GM12864 (cell line): ENCODE measurements around the gene COL2A1.

Experiments
- DNase-seq: peaks from one replicate; pipeline ENCODE4 v3.0.0-alpha.2; 2011; ENCODE audit warnings: low read depth
- H3K4me3 ChIP-seq: 2 replicates; pipeline ENCODE4 v1.5.1; 2011; ENCODE audit warnings: mild to moderate bottlenecking, low read depth, low read length, control low read depth
- TF ChIP-seq, protein P1 (sequence below): IDR thresholded peaks from 2 replicates; pipeline ENCODE4 v1.5.1; 2011; ENCODE audit warnings: low read depth, mild to moderate bottlenecking, moderate library complexity, low read length, control low read depth, inconsistent platforms; ENCODE audit errors: missing control alignments

The COL2A1 gene

DNA sequence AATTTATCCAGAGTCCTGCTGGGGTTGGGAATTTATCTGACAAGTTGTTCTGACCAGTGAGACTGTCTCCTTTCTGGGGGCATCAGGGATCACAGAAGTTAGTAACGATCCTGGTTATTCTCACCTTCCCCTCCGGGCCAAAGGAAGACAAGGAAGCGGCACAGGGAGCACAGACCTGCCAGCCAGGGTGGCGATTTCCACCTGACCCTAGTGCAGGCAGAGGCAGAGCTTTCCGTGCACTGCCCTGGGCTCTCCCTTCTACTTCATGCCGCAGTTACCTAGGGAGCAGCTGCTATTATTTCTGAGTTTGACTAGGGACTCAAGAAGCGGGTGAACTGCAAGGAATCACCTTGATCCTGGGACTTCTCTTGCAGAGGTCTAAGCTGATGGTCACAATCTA, 33.4 kb downstream of the COL2A1 start:
- TF ChIP-seq, protein P1, sequence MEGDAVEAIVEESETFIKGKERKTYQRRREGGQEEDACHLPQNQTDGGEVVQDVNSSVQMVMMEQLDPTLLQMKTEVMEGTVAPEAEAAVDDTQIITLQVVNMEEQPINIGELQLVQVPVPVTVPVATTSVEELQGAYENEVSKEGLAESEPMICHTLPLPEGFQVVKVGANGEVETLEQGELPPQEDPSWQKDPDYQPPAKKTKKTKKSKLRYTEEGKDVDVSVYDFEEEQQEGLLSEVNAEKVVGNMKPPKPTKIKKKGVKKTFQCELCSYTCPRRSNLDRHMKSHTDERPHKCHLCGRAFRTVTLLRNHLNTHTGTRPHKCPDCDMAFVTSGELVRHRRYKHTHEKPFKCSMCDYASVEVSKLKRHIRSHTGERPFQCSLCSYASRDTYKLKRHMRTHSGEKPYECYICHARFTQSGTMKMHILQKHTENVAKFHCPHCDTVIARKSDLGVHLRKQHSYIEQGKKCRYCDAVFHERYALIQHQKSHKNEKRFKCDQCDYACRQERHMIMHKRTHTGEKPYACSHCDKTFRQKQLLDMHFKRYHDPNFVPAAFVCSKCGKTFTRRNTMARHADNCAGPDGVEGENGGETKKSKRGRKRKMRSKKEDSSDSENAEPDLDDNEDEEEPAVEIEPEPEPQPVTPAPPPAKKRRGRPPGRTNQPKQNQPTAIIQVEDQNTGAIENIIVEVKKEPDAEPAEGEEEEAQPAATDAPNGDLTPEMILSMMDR: no peak
- no peak for DNase-seq
- no peak overlapping the region for H3K4me3 ChIP-seq

DNA sequence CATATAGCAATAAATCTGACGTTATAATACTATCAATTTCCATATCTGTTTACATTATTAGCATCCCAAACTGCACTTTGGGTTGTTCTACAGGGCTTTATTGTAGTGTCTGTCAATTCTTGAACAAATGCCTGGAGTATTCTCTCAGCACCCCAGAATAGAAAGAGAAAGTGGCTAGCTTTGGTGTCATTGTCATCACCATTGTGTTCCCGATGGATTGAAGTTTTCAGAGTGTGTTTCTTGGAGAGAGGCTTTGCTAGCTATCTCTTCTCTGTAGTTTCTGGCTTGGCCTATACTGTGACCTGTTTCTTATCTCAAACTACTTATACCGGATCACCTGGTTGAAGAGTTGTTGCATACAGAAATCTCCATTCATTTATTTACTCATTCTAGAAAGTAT, 34.4 kb downstream of the COL2A1 start:
- no peak overlapping the region for H3K4me3 ChIP-seq
- TF ChIP-seq, protein P1: no peak

DNA sequence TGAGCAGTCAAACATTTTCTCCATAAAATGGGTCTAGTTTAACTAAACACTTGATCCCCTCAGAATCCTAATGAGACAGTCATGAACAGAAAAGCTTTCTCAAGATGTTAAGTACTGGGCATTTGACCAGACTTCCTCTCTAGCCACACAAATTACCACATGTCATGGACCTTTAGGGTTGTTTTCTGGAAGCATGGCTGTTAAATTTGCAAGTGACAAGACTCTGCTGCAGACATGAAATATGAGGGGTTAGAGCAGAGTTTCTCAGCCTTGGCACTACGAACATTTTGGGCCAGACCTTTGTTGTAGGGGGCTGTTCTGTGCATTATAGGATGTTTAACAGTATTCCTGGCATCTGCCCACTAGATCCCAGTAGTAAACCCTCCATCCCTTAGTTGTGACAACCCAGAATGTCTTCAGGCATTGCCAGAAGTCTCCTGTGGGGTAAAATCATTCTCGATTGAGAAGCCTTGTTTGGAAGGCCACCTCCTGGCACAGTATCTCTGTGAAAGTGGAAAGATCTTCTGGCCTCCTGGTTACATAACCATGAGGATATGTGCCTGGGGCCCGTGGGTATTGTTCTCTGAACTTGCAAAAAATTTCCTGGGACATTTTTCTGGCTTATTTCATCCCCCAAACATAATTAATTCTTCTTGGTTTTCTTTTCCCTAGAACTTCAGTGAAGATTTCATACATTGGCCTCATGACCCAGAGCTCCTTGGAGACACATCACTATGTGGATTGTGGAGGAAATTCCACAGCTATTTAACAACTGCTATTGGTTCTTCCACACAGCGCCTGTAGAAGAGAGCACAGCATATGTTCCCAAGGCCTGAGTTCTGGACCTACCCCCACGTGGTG, 36.6 kb downstream of the COL2A1 start:
- TF ChIP-seq, protein P1: no peak
- no peak overlapping the region for H3K4me3 ChIP-seq
- no peak for DNase-seq

More for the DNA sequence above, 34.4 kb downstream of the COL2A1 start:
- DNase-seq: no peak

DNA sequence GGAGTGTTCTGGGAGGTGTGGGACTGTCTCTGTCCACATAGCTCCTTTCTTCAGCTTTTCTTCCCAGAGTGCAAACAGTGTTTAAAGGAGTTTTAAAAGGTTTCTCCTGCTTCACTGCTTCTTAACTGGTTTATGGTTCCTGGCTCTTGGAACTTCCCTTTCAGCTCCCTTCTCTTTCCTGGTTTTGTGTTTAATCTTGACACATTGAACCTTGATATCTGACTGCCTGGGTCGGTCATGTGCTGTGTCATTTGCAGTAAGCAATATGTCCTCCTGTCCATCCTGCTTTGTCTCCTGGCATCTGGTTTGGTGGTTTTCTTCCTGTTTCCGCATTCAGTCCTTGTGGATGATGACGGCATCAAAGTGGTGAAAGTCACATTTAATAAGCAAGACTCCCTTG, 38.7 kb downstream of the COL2A1 start:
- TF ChIP-seq, protein P1: no peak
- DNase-seq: no peak
- no peak overlapping the region for H3K4me3 ChIP-seq

DNA sequence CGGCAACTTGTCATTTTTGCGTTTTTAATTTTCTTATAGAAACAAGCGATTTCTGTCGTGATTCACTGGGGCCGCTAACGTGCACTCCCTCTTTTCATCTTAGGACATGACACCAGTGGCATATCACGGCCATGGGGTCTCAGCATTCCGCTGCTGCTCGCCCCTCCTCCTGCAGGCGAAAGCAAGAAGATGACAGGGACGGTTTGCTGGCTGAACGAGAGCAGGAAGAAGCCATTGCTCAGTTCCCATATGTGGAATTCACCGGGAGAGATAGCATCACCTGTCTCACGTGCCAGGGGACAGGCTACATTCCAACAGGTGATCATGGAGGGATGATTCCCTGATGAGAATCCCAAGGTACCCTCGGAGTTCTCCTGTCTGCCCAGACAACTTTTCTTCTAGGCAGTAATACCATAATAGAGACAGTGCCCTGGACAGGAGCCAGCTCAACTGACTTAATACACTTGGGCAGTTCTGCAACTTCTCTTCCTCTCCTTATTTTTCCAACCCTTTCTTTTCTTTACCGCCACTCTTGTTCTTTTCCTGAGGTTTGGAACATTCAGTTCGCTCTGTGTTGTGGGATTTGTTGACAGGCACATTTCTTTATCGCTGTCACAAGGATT, 40.1 kb downstream of the COL2A1 start:
- H3K4me3 ChIP-seq: peak overlapping the region; percentile 88
- TF ChIP-seq, protein P1: no peak
- no peak for DNase-seq

DNA sequence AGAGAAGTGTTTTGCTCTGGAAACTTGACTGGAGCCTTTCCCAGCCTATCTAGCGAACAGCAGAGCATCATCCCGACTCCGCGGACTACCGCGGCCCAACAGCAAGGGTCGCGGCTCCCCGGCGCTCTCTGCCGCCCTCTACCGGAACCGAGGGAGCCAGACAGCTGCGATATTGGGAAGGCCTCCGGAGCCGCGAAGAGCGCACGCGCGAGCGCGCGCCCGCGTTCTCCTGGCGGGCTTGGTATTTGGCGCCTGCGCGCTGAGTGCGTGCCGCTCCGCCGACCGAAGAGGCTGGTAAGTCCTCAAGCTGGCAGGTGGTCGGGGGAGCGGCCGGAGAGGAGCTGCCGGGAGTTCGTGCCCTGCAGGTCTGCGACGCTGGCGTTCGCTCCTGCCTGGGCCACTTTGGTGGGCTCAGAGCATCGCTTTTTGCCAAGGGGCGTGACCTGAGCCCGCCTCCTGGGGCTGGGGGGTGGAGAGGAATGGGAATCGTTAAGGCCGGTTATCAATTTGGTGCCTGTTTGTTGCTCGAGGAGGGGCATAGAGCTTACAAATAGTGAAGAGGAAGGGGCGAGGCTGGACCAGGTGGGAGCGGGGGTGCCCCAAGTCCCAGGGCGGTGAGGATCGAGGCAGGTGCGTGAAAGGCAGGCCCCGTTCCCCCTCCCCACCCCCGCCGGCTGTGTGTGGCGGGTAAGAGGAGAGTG, 40.8 kb downstream of the COL2A1 start, which contains the start of gene TMEM106C:
TMEM106C (plus strand) TSS at position 257 of the 701 bp plus-strand sequence. CDS start 641 bp downstream, outside the sequence.
- H3K4me3 ChIP-seq: peak within 1 kb of the TSS; percentile 88
- DNase-seq: peak; percentile 68
- TF ChIP-seq, protein P1: peak; percentile 99
